HG03095 (cell line): ENCODE measurements around the gene MAP2K7.
A peak's percentile ranks its signal among the peaks of the same experiment; 100 is the strongest.
"Not testable (repeated sequence)": the region's sequence is repeated elsewhere in the genome, so short reads cannot be mapped to it uniquely, and the experiment has no call there.

Experiments used
- ATAC-seq: cut with Tn5 transposase; IDR thresholded peaks from one replicate; pipeline ENCODE4 v1.9.1; 2021; ENCODE audit warnings: moderate library complexity; ENCODE audit not compliant: unreplicated experiment

MAP2K7 gene

GRCh38 chr19:7883105-7883504, 20.6 kb upstream of the MAP2K7 start:
- ATAC-seq = no peak

GRCh38 chr19:7883796-7884570, 19.7 kb upstream of the MAP2K7 start:
- no peak for ATAC-seq

GRCh38 chr19:7885818-7886217, 17.9 kb upstream of the MAP2K7 start:
- ATAC-seq = no peak

- no peak for ATAC-seq
Measured at GRCh38 chr19:7887408-7888144, 16.1 kb upstream of the MAP2K7 start.

- ATAC-seq = no peak
Measured at GRCh38 chr19:7888145-7888825, 15.4 kb upstream of the MAP2K7 start, which contains the start of gene LRRC8E. LRRC8E (plus strand) TSS chr19:7888510; CDS start chr19:7895604, 7,094 bp downstream.

- ATAC-seq = no peak
Measured at GRCh38 chr19:7888826-7889217, 14.9 kb upstream of the MAP2K7 start.

- ATAC-seq = not testable (repeated sequence)
Measured at GRCh38 chr19:7893362-7894101, 10.1 kb upstream of the MAP2K7 start.

- ATAC-seq = no peak
Measured at GRCh38 chr19:7894612-7895309, 8.9 kb upstream of the MAP2K7 start.

GRCh38 chr19:7895565-7895964, 8.1 kb upstream of the MAP2K7 start:
- ATAC-seq = no peak

- no peak for ATAC-seq
Measured at GRCh38 chr19:7897292-7897691, 6.4 kb upstream of the MAP2K7 start.

- ATAC-seq = no peak
Measured at GRCh38 chr19:7898967-7899366, 4.7 kb upstream of the MAP2K7 start.

GRCh38 chr19:7899751-7900378, 3.8 kb upstream of the MAP2K7 start:
- ATAC-seq = no peak

- ATAC-seq = no peak
Measured at GRCh38 chr19:7900401-7900870, 3.2 kb upstream of the MAP2K7 start.

- no peak for ATAC-seq
Measured at GRCh38 chr19:7900931-7901330, 2.7 kb upstream of the MAP2K7 start.

GRCh38 chr19:7901337-7901736, 2.3 kb upstream of the MAP2K7 start:
- no peak for ATAC-seq

GRCh38 chr19:7902796-7903243, 857 bp upstream of the MAP2K7 start:
- ATAC-seq = peak; percentile 11

GRCh38 chr19:7904074-7905020, 670 bp downstream of the MAP2K7 start:
- peak; percentile 23 for ATAC-seq

- no peak for ATAC-seq
Measured at GRCh38 chr19:7905268-7905667, 1.6 kb downstream of the MAP2K7 start.

GRCh38 chr19:7905859-7906258, 2.2 kb downstream of the MAP2K7 start:
- no peak for ATAC-seq
